Fibroblast of lung (primary cell): ENCODE results near the gene SELENOS. TPM values are rescaled to one million over a fixed set of nuclear protein-coding genes. Genes with fewer than 3 reads are reported as not detected.

Experiments
- DNase-seq, 2 donors: peaks; one replicate each; pipeline versions ENCODE4 v3.0.0 to v3.0.0-alpha.2; 2010; ENCODE audit warnings: low read depth in 2 of 2
- H2AFZ ChIP-seq: 2 replicates; pipeline ENCODE4 v1.5.1; 2012; ENCODE audit warnings: low read length, control low read depth, inconsistent platforms
- H3K27ac ChIP-seq: 2 replicates; pipeline ENCODE4 v1.5.1; 2011; ENCODE audit warnings: low read length, control low read depth; ENCODE audit not compliant: insufficient read depth
- H3K27me3 ChIP-seq: 2 replicates; pipeline ENCODE4 v1.5.1; 2011; ENCODE audit warnings: mild to moderate bottlenecking, low read length; ENCODE audit not compliant: control insufficient read depth, insufficient read depth
- H3K36me3 ChIP-seq: 2 replicates; pipeline ENCODE4 v1.5.1; 2011; ENCODE audit warnings: low read length; ENCODE audit not compliant: control insufficient read depth, insufficient read depth
- H3K4me1 ChIP-seq: 2 replicates; pipeline ENCODE4 v1.5.1; 2011; ENCODE audit warnings: low read length; ENCODE audit not compliant: control insufficient read depth, insufficient read depth; ENCODE audit errors: extremely low read depth
- H3K4me2 ChIP-seq: 2 replicates; pipeline ENCODE4 v1.5.1; 2011; ENCODE audit warnings: low read length, control low read depth; ENCODE audit not compliant: insufficient read depth; ENCODE audit errors: extremely low read depth
- H3K4me3 ChIP-seq, 4 experiments: fragments of 200-600 bp in 1 of 4; sonication (generic) in 1 of 4; replicated peaks in 1 of 4; 2 replicates each; pipeline ENCODE4 v1.5.1; 2011 to 2016; ENCODE audit warnings: low read length in 4 of 4, low read depth in 3 of 4, mild to moderate bottlenecking in 3 of 4, control low read depth in 2 of 4, inconsistent platforms in 1 of 4, mixed read lengths in 1 of 4; ENCODE audit not compliant: insufficient read depth in 1 of 4; ENCODE audit errors: control extremely low read depth in 1 of 4
- H3K79me2 ChIP-seq: 2 replicates; pipeline ENCODE4 v1.5.1; 2012; ENCODE audit warnings: mild to moderate bottlenecking, low read length, inconsistent platforms; ENCODE audit not compliant: control insufficient read depth, insufficient read depth
- H3K9ac ChIP-seq: 2 replicates; pipeline ENCODE4 v1.5.1; 2011; ENCODE audit warnings: mild to moderate bottlenecking, low read length, control low read depth; ENCODE audit not compliant: insufficient read depth
- H3K9me3 ChIP-seq: 2 replicates; pipeline ENCODE4 v1.5.1; 2012; ENCODE audit warnings: low read depth, low read length; ENCODE audit not compliant: control insufficient read depth, insufficient read depth
- H4K20me1 ChIP-seq: 2 replicates; pipeline ENCODE4 v1.5.1; 2011; ENCODE audit warnings: low read length; ENCODE audit not compliant: control insufficient read depth, insufficient read depth; ENCODE audit errors: extremely low read depth
- CTCF ChIP-seq, 2 donors: IDR thresholded peaks in 1 of 2; conservative IDR thresholded peaks in 1 of 2; 1 replicate in 1 of 2; 2 replicates in 1 of 2; pipeline ENCODE4 v1.5.1; 2011 to 2012; ENCODE audit warnings: low read length in 2 of 2, control low read depth in 1 of 2, inconsistent platforms in 1 of 2, low read depth in 1 of 2, mild to moderate bottlenecking in 1 of 2
- EZH2 ChIP-seq: IDR thresholded peaks from 2 replicates; pipeline ENCODE4 v1.5.1; 2012; ENCODE audit warnings: low read length, control low read depth, mild to moderate bottlenecking; ENCODE audit errors: missing control alignments
- polyA minus RNA-seq: library from RNA; depleted of rRNA, polyadenylated mRNA; stranded (reverse); fragments of >200 nt; gene quantifications from 2 replicates; pipeline ENCODE4 v1.2.3, GENCODE V29; 2011; ENCODE audit warnings: low replicate concordance
- polyA plus RNA-seq, 2 donors: library from polyadenylated mRNA; depleted of rRNA in 1 of 2; stranded (reverse) in 1 of 2; unstranded in 1 of 2; fragments of >200 nt; gene quantifications; 2 replicates each; pipeline ENCODE4 v1.2.1, GENCODE V29; 2011 to 2012; ENCODE audit warnings: missing spikeins in 1 of 2
- total RNA-seq: library from RNA; depleted of rRNA; stranded (reverse); fragments of >200 nt; gene quantifications from 2 replicates; pipeline ENCODE4 v1.2.1, GENCODE V29; 2014

Gene SELENOS
- total RNA-seq (59.8 and 66.2 TPM in 2 replicates), polyA plus RNA-seq (105 and 130 TPM in 2 replicates), polyA minus RNA-seq (14.9 and 19.2 TPM in 2 replicates)
- polyA plus RNA-seq (2012): 73.5 and 86.1 TPM in 2 replicates

- Histone ChIP-seq H3K4me2 (peak within 1 kb of the TSS; percentile 82), H3K9ac (peak within 1 kb of the TSS; percentile 92), H4K20me1 (no peaks in the 10 kb centered on the region), H3K27me3 (no peaks in the 10 kb centered on the region), H3K4me1 (peaks cover 3% of the 10 kb centered on the region), H3K4me3 (peak within 1 kb of the TSS; percentile 57 to 99 (median 90)), H3K9me3 (no peaks in the 10 kb centered on the region), H2AFZ (peak within 1 kb of the TSS; percentile 75), H3K27ac (peak within 1 kb of the TSS; percentile 90), H3K79me2 (peaks cover 24% of the 10 kb centered on the region), H3K36me3 (peaks cover 20% of the 10 kb centered on the region)
- TF ChIP-seq EZH2 (no peak), CTCF (conservative IDR thresholded peaks at IDR 0.05 in 1 of 2, IDR thresholded peaks at IDR 0.05 in 1 of 2; ENCODE audit: low read depth in 1 of 2, low read length in 2 of 2) (no peak)
- DNase-seq: peak; percentile 86 to 89
Observed at GRCh38 chr15:101277038-101277822, at the start of gene SELENOS. TSS of gene SELENOS (minus strand) at chr15:101277485. CDS start at chr15:101277417, 68 bp downstream.

DNA sequence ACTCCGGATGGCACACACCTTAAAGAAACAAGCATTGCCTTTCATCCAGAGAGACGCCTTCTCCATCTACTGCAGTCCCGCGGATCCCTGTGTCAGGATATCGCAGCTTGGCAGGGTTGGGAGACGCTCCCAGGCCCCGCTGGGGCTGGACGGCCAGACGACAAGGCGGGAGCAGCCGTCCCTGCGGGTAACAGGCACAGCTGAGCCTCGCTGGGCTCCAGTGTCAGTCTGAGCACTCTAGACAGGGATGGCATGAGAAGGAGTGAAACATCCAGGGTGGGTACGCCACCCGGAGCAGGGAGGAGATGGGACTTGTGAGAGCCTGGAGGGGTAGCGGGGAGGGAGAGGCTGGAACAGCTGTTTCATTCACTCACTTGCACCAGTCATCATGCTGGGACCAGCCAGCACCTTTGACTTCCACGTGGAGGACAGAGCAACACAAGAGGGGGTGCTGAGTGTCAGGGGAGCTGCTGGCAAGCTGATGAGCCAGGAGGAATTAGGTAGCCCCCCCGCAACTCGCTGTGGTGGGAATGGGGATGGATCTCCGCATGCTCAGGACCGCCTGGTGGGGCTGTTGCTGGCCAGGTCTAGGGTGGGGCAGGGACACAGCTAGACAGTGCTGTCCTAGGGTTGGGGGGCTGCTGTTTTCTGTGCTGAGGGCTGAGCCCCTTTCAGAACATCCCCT, 49.3 kb upstream of the SELENOS start:
- Histone ChIP-seq H4K20me1 (no peaks in the 10 kb centered on the region), H3K4me2 (no peak overlapping the region), H3K27me3 (peaks cover 11% of the 10 kb centered on the region), H3K4me1 (no peaks in the 10 kb centered on the region), H3K9me3 (no peaks in the 10 kb centered on the region), H3K36me3 (no peaks in the 10 kb centered on the region), H3K4me3 (no peak overlapping the region), H2AFZ (no peak overlapping the region), H3K27ac (no peak overlapping the region), H3K79me2 (no peaks in the 10 kb centered on the region), H3K9ac (no peak overlapping the region)
- DNase-seq: no peak
- TF ChIP-seq CTCF (conservative IDR thresholded peaks at IDR 0.05 in 1 of 2, IDR thresholded peaks at IDR 0.05 in 1 of 2; ENCODE audit: low read depth in 1 of 2, low read length in 2 of 2): no peak
- no peak for TF ChIP-seq EZH2

DNA sequence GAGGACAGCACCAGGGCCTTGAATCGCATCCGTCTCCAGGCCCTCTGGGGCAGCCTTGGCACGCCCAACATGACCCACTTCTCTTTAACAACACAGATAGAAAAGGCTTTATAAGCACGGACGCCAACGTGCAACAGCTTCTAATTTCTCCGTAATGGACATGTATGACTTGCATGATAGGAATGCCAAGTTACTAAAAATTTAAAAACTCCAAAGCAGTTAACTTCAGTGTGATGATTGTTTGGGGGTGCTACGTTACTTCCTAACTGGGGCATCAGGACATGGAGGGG, 48.7 kb upstream of the SELENOS start:
- no peaks in the 10 kb centered on the region for H3K4me1 ChIP-seq
- no peaks in the 10 kb centered on the region for H4K20me1 ChIP-seq
- H3K9ac ChIP-seq: no peak overlapping the region
- H3K9me3 ChIP-seq: no peaks in the 10 kb centered on the region
- no peak overlapping the region for H3K27ac ChIP-seq
- DNase-seq: no peak
- H3K79me2 ChIP-seq: no peaks in the 10 kb centered on the region
- no peak overlapping the region for H2AFZ ChIP-seq
- no peak for TF ChIP-seq EZH2
- TF ChIP-seq CTCF (conservative IDR thresholded peaks at IDR 0.05 in 1 of 2, IDR thresholded peaks at IDR 0.05 in 1 of 2; ENCODE audit: low read depth in 1 of 2, low read length in 2 of 2): no peak
- no peak overlapping the region for H3K4me3 ChIP-seq
- no peaks in the 10 kb centered on the region for H3K36me3 ChIP-seq
- H3K4me2 ChIP-seq: no peak overlapping the region
- peaks cover 11% of the 10 kb centered on the region for H3K27me3 ChIP-seq
